Tongue (tissue), 2 donors: ENCODE measurements around the gene CDADC1. TPM values are rescaled to one million over a fixed set of nuclear protein-coding genes. Genes with fewer than 3 reads are reported as not detected.

Source experiments
- DNase-seq: peaks from one replicate; pipeline ENCODE4 v3.0.0-alpha.2; 2015
- total RNA-seq: library from RNA; depleted of rRNA; stranded (reverse); fragments of >200 nt; gene quantifications from one replicate; pipeline ENCODE4 v1.2.3, GENCODE V29; 2014

The CDADC1 gene
- total RNA-seq, 1 donor from 2014 or later, result 8.3 TPM

DNA sequence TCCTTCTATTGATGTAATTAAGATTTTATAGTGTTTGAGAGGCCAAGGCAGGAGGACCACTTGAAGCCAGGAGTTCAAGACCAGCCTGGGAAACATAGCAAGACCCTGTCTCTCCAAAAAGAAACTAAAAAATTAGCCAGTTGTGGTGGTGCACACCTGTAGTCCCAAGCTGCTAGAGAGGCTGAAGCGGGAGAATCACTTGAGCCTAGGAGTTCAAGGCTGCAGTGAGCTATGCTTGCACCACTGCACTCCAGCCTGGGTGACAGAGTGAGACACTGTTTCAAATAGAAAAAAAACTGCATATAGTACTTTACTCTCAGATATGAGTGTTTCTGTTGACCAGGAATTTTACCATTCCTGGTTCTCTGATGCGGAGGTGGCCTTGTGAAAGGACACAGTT lies 48.9 kb downstream of the CDADC1 start:
- DNase-seq, result no peak

DNA sequence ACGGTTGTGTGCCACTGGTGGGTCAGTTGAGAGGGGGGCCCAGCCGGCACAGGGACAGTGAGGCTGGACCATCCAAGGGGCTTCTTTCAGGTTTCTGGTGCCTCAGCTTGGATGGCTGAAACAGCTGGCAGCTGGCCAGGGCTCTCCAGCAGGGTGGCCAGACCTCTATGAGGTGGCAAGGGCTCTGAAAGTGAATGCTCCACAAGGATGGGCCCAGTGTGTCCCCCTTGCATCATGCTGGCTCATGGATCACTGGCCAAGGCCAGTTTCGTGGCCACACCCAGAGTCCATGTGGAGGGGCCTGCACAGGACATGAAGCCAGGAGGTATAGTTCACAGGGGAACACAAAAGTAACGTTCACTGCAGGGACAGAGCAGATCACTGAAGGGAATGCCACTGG lies 49.6 kb downstream of the CDADC1 start:
- DNase-seq, result no peak

DNA sequence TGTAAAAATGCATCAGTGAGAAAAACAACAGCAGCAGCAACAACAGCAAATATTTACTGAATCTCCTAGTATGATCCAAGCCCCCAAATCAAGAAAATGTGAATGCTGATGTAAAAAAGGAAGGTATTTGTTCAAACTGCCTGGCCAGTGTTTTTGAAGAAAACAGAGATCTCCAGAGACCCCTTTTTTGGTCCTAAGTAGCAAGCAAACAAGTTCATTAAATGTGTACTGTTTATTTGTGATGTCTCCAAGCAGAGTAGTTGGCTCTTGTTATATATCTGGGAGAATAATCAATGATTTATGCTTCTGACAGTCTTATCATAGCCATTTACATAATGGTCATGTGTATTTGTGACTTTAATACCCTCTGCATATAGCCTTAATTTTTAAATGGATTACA lies 50.7 kb downstream of the CDADC1 start:
- DNase-seq, result no peak

DNA sequence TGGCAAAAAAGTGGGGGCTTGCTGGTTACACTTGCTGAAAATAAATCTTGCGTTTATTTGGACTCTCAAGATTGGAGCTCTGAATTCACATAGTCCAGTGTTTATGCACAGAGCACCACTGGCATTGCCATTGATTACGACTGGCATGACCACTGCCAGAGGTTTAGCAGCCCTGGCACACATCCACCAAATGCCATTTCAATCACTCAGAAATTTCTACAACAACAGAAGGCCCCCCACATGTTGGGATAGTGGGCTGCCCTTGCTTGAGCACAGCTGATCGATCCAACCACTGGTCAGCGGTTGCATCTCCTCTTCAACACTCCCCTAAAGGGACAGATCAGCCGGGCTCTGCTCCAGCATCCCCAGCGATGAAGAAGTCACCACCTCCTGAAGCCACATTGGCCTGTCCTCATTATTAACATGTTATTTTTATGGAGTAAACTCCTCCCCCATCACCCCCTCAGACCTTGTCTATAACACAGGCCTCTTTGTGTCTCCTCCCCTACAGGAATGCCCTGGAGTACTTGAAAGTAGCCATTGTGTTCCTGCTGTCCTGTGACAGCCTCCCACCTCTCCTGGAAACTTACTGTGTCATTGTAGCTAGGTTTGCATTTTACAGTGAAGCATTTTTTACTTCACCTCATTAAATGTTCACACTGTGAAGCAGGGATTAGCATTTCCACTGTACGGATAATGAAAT lies 51.3 kb downstream of the CDADC1 start:
- no peak for DNase-seq

DNA sequence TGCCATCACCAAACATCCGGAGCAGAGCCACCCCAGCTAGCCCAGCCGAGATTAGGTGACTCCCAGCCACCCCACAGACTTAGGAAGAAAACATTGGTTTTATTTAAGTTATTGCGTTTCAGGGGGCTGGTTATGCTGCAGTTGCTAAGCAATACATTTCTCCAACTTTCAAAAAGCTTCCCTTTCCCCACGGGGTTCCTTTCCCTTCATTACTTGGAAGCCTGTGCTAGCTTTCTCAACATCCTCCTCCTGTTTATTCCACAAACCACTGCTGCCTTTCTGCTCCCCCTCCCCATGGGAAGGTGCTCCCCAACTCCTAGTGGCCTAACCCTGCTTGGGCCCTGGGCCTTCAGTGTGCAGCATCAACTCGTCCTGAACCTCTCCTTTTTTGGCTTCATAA lies 52.6 kb downstream of the CDADC1 start:
- peak; percentile 46 for DNase-seq

DNA sequence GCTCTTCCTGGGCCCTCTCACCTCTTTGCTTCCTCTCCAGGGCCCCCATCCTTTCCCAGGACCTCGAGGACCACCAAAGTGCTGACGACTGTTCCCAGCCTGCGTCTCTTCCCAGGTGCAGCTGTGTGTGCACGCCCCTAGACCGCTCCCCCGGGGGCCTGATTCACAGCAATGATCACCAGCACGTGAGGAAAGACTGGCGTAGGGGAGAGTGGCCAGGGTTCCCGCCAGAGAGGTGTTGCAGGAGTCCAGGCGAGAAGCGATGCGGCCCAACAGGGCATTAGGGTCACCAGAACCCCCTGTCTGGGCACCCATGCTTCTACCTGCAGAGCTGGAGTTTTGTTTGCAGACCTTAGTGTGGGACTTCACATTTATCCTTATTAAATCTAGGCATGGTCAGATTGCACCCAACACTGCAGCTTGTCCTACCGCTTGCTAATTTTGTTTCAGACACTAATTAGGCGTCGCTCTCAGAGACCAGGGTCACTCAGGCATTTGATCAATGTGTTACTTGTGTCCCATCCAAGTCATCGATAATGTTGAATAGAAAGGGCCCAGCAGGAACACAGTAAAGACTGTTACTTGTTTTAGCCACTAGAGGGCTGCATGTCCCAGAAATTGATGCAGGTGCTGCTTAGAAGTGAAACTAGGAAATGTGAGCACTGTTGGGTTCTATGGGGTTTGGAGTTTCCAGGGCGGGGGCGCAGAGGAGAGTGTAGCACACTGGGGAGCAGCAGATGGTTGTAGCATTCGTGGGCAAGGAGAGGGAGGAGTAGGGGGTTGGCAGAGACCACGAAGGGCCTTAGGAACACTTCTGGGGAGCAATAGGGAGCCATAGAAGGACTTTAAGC lies 53.2 kb downstream of the CDADC1 start:
- DNase-seq, result peak; percentile 81

DNA sequence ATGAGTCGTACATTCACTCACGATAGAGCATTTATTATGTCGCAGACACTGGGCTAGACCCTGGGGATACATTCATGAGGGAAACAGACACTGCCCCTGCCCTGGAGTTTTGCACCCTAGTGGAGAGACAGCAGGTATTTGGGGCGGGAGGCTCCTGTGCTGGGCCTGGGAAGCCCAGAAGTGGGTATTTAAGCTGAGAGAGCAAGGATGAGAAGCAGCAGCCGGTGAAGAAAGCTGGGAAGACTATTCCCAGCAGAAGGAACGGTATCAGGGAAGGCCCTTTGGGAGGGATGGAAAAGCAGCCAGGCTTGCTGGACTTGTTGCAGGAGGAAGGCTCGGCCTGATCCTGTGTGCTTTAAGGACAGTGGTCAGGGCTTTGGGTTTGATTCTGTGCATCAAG lies 54.5 kb downstream of the CDADC1 start:
- no peak for DNase-seq

DNA sequence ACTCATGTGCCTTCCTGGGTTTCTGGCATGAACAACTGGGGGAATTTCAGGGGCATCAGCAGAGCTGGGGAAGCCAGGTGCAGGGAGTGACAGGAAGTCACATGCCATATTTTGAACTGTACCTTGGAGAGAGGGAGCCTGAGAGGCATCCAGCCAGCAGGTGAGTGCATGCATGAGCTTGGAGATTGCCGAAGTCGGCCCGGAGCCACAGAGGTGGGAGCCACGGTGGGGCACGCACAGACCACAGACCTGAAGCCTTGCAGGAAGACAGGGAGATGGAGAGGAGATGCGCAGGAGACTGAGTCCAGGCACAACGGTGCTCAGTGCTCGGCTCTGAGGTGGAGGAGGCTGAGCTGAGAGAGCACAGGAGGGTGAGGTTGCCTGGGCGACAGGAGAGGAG lies 55.1 kb downstream of the CDADC1 start:
- no peak for DNase-seq

DNA sequence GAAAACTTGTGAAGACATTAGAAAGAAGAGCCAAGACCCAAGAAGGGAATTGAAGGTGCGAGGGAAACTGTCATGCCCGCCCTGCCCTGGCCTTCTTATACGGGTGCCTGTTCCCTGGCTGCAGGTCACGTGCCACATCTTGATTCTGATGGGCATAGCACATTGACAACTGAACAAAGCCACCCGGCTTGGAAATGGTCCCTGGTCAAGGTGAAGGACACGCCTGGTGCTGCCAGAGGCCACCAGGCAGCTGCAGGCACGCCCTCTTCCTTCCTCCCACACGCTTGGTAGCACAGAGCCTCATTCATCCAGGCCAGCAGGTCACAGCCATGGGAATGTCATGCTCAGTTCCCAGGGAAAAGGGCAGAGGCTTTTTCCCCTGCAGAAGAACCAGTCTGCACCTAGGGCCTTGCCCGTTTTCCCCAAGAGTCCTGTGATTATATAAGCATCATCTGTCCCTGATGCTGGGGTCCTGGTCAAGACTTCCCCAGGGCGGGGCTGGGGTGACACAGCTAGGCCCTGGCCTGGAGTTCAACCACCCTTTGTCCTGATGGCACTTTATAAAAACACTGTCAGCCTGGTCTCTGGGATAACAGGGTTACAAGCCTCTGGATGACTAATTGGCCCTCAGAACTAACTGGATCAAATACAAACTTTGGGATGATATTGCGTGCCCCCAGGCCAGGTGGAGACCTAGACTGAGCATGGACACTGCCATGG lies 56.0 kb downstream of the CDADC1 start:
- no peak for DNase-seq

DNA sequence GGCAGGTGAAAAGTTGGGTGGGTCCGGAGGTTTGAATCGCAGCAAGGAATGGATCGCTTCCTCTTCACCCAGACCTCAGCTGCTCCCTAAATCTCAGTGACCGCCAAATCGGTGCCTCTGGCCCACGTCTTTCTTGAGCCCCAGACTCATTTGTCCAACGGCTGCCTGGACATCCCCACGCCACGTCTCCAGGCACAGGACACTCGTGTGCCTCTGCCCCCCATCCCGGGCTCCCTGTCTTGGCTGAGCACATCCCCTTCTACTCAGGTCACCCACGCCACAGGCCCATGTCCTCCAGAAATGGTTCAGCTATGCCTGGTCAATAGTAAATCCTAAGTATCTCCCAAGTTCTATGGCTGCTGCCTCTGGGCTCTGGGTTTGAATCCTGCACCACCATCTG lies 56.6 kb downstream of the CDADC1 start:
- DNase-seq, result no peak

DNA sequence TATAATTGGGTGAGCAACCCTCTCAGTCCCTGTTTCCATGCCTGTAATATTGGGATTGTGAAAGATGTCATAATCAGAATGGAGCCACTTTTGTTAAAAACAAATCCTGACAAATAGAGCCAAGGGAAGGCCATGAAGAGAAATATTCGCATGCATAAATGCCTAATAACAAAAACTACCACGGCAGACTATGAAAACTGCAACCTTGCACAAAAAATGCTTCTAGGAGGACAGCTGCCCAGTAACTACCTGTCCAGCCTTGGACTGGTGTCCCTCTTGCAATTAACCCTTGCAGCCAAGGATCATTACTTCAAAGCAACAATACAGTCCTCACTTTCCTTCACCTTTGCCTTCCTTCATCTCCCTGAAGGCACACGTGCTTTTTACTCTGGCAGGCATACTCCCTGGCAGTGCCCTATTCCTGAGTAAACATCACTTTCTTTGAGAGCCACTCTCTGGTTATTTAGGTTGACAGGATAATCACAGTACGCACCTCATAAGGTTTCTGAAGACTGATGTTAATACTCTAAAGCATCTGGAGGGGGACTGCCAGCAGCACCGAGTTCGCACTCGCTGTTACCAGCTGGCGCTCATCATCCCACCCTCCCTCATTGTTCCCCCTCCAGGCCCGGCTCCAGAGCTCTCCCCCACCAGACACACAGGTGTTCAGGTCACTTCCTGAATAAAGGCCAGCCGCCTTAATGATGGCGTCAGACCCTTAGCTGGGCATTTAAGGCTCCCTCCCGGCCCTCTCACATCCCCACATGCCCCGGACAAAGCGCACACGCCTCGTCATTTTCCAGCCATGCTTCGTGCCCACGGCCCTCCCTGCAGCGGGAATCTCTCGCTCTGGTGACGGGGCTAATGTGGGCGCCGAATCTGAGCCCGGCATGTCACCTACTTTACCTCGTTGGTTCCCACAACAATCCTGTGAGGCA lies 57.3 kb downstream of the CDADC1 start:
- DNase-seq, result peak; percentile 46

DNA sequence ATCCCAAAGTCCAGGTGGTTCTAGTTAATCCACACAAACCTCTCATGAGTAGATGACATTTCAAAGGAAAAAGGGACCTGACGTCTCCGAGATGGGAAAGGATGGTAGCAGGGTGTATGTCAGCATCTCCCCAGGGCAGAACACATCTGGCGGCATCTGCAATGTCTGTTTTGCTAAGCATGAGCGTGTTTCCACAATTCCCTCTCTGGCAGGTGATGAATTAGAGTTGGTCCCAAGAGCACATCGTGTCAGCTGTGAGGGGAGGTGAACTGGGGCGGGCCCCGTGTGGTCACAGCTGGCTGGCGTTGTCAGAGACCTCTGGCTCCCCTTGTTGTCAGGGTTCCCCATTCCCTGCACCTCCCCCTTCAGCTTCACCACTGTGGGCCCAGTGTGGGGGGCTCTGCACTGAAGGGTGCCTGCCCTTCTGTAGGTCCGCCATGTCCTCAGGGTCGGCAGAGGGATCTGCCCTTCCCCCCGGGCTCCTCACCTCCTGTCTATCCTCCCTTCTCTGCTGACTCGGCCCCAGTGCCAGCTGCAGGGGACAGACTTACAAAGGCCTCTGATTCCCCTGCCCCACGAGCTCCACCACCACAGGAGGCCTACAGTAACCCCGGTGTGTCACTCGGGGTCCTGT lies 58.2 kb downstream of the CDADC1 start:
- peak; percentile 51 for DNase-seq

DNA sequence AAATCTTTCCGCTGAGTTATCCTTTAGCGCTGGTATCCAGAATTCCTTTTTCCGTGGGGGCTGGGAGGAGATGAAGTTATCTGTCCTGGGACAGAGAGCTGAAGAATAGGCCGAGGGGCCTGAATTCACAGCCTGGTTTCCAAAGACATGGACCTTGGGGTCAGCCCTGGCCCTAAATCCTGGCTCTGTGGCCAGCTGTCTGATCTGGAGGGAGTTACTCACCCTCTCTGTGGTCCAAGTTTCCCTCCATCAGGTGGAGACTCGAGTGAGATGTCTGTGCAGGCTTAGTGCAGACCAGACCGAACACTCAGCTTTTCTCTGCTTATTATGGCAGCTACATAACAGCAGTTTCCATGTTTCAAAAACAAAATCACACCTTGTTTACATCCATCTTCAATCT lies 59.6 kb downstream of the CDADC1 start:
- DNase-seq, result no peak

DNA sequence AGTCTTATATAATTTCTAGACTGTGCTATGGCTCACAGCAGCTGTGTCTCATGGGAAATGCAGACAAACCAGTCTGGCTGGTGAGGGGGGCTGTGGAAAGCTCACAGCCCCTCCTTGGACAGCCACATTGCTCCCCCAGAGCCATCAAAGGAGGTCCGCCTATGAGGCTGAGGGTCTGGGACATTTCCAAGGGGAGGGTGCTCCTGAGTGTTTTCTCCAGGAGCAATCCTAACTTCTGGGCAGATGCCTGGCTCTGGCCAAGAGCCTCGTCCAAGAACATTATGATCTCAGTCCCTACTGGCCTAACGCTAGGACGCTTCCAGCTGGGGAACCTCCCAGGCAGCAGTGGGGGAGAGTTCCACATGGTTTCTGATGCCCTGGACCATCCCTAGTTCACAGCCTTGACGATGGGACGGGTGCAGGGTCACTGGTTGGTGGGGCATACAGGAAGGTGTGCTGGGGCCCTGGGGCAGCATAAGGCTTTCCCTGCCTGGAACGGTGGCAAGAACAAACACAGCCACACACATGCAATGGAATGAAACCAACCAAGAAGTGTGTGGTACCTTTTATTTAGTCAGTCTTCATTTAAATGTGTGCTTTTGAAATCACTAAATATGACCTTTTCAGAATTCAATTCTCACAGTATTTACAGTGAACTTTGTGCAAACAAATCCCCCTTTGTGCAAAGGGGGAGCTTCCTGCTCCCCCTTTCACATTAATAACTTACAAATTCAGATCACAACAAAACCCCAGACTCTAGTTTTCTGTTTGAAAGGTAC lies 60.6 kb downstream of the CDADC1 start:
- DNase-seq, result peak; percentile 78

DNA sequence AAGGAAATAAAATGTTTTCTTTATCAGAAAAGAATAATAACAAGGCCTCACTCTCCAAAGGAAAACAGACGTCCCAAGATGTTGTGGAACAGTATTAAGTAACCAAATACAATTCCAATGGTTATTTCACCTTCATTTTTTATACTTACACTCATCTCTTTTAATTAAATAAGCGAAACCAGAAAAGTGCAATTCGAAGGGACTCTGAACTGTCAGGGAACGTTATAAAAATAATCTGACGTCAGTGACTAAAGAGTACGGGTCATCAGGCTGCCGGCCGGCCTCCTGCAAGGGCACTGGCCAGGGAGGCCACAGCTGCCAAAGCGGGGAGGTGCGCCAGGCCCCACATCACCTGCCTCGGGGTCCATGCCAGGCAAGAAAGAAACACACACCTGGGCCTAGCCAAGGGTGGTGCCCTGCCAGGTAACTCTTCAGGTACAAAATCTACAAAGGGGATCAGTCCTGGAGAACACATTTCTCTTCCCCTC lies 61.2 kb downstream of the CDADC1 start:
- DNase-seq, result no peak

DNA sequence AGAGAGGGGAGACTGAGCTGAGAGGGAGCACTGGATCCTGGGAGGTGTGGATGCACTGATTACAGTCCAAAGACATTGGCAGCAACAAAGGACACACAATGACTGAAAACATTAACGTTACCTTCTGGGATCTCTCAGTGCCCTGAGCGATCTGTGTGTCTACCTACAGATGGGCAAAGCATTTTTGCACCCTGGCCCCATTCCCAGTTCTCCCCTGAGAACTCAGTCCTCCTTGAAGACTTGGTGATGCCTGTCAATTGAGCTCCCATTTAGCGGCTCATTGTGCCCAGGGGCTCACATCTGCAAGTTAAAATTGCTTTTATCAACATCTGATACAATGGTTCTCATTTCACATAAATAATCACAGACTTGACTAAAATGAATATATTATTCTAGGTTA lies 62.5 kb downstream of the CDADC1 start:
- no peak for DNase-seq

DNA sequence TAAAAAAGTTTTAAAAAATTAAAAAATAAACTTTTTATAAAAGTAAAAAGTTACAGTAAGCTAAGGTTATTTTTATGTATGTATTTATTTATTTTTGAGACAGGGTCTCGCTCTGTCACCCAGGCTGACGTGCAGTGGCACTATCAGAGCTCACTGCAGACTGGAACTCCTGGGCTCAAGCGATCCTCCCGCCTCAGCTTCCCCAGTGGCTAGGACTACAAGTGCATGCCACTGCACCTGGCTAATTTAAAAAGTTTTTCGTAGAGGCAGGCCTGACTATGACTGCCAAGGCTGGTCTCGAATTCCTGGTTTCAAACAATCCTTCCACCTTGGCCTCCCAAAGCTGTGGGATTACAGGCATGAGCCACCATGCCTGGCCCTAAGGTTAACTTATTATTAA lies 64.1 kb downstream of the CDADC1 start:
- no peak for DNase-seq

DNA sequence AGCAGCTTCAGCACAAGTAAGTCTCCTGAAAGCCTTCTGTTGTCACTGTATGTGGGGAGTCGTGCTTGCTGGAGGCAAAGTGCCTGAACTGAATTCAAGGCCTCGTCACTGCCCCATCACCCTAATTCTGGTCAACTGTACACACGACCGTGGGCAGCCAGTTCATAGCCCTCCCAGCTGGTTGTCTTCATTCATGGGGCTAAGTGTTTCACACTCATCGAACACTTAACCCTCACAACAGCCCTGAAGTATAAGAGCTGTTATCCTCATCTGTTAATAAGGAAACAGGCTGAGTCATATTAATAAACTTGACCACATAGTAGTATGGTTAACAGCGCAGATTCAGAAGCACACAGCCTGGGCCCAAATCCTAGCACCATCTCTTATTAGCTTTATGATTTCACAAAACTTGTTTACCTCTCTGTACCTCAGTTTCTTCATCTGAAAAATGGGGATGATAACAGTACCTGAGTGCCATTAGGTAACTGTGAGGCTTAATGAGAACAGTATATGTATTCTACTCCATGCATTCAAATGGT lies 66.7 kb downstream of the CDADC1 start:
- no peak for DNase-seq

DNA sequence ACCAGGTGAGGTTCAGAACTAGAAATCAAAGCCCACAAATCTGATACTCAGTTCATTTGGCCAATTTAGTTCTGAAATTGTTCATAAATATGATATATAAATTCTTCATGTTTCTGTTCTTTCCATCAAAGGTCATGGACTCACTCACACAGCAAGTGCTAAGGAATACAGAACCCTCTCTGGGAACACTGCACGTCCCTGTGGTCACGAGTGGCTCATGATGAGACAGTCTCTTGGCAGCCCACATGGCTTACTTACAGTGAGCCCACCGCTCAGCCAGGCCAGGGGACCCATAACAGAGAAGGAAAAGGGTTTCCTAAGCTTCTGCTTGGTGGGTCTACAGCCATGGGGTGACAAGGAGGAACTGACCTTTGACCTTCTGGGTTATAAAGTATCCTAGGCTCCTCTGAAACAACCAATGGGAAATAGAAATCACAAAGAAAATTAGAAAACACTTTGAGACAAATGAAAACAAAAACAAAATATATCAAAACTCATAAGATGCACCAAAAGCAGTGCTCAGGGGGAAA lies 67.4 kb downstream of the CDADC1 start:
- DNase-seq, result no peak
